Keratinocyte (primary cell): ENCODE measurements around the gene ATP5F1B.

Experiments
- CTCF ChIP-seq, 3 experiments: IDR thresholded peaks in 1 of 3; conservative IDR thresholded peaks in 1 of 3; optimal IDR thresholded peaks in 1 of 3; 2 replicates in 2 of 3; 3 replicates in 1 of 3; pipeline versions ENCODE3 to v1.5.1; 2011; ENCODE audit warnings: low read length in 3 of 3, mild to moderate bottlenecking in 3 of 3, moderate library complexity in 2 of 3, control low read depth in 1 of 3, inconsistent platforms in 1 of 3; ENCODE audit not compliant: insufficient read depth in 2 of 3; ENCODE audit errors: extremely low read depth in 1 of 3
- EZH2 ChIP-seq: IDR thresholded peaks from one replicate; pipeline ENCODE4 v1.6.1; 2012; ENCODE audit warnings: inconsistent platforms, mild to moderate bottlenecking, low read length, moderate library complexity

DNA sequence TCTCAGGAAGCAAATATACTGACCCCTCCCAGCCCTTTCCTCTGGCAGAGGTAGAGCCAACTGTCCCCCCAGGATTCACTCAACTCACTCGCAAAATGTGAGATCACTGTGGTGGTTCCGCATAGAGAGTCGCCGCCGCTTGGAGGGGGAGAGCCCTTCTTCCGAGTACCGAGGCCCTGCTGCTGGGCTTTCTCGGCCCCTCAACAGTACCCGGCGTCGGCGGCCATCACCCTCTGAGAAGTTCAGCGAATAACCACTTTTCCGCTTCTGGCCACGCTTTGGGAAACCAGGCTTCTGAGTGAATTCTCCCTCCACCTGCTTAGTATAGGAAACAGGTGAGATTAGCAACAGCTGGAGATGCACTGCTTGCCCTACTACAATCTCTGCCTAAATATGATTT is 46.7 kb downstream of the ATP5F1B start:
- TF ChIP-seq CTCF (optimal IDR thresholded peaks at IDR 0.05 in 1 of 3, IDR thresholded peaks at IDR 0.05 in 1 of 3, conservative IDR thresholded peaks at IDR 0.05 in 1 of 3; ENCODE audit: extremely low read depth in 1 of 3, insufficient read depth in 2 of 3, low read length in 3 of 3) (no peak), EZH2 (no peak)
